ENCODE results near the gene POLA2.
"Not testable (repeated sequence)": the region's sequence is repeated elsewhere in the genome, so short reads cannot be mapped to it uniquely, and the experiment has no call there.

Gene POLA2

GRCh38 chr11:65261591-65262380 lies at the start of gene POLA2:
Gene POLA2 (plus strand): TSS chr11:65261962. CDS start chr11:65262293, 331 bp downstream.
- peak; percentile 94 to 98 for DNase-seq

- DNase-seq, result no peak
Observed at GRCh38 chr11:65212226-65212801, 49.4 kb upstream of the POLA2 start.

GRCh38 chr11:65213322-65214211 lies 48.2 kb upstream of the POLA2 start:
- no peak for DNase-seq

GRCh38 chr11:65214212-65214845 lies 47.4 kb upstream of the POLA2 start:
- no peak for DNase-seq

GRCh38 chr11:65215441-65216076 lies 46.2 kb upstream of the POLA2 start:
- no peak for DNase-seq

GRCh38 chr11:65216830-65217229 lies 44.9 kb upstream of the POLA2 start:
- no peak for DNase-seq

- DNase-seq, result no peak
Observed at GRCh38 chr11:65217441-65218423, 44.0 kb upstream of the POLA2 start.

- no peak for DNase-seq
Observed at GRCh38 chr11:65218446-65218845, 43.3 kb upstream of the POLA2 start.

GRCh38 chr11:65219930-65220213 lies 41.9 kb upstream of the POLA2 start:
- DNase-seq, result no peak

GRCh38 chr11:65221026-65221425 lies 40.7 kb upstream of the POLA2 start:
- no peak for DNase-seq

- no peak for DNase-seq
Observed at GRCh38 chr11:65223011-65223410, 38.8 kb upstream of the POLA2 start.

- DNase-seq, result no peak
Observed at GRCh38 chr11:65224930-65225278, 36.9 kb upstream of the POLA2 start.

GRCh38 chr11:65225279-65226102 lies 36.3 kb upstream of the POLA2 start:
- DNase-seq, result no peak

- no peak for DNase-seq
Observed at GRCh38 chr11:65226103-65226442, 35.7 kb upstream of the POLA2 start.

- no peak for DNase-seq
Observed at GRCh38 chr11:65227879-65228278, 33.9 kb upstream of the POLA2 start.

GRCh38 chr11:65236194-65237059 lies 25.3 kb upstream of the POLA2 start:
- no peak for DNase-seq

- DNase-seq, result not testable (repeated sequence)
Observed at GRCh38 chr11:65238302-65238701, 23.5 kb upstream of the POLA2 start.

- no peak for DNase-seq
Observed at GRCh38 chr11:65241134-65241533, 20.6 kb upstream of the POLA2 start.

- DNase-seq, result no peak
Observed at GRCh38 chr11:65241692-65242091, 20.1 kb upstream of the POLA2 start.

GRCh38 chr11:65242389-65242788 lies 19.4 kb upstream of the POLA2 start:
- DNase-seq, result no peak

Measured in NCI-H2081 (cell line).